Measurements from ENCODE around the gene RBCK1.
"Not testable (repeated sequence)": the region's sequence is repeated elsewhere in the genome, so short reads cannot be mapped to it uniquely, and the experiment has no call there.

Gene RBCK1

GRCh38 chr20:368915-369314 is 39.2 kb upstream of the RBCK1 start:
- no peaks in the 10 kb centered on the region for H3K9me3 ChIP-seq (replicated peaks; ENCODE audit: low read length)
- H3K4me2 ChIP-seq (ENCODE audit: low read length): no peak overlapping the region
- no peaks in the 10 kb centered on the region for H3K36me3 ChIP-seq (ENCODE audit: insufficient read depth, low read length)
- no peak overlapping the region for H3K9ac ChIP-seq (ENCODE audit: low read depth, low read length)
- H3K4me1 ChIP-seq (ENCODE audit: control insufficient read depth, insufficient read depth, low read length): peaks cover 20% of the 10 kb centered on the region
- H3K4me3 ChIP-seq (ENCODE audit: low read length): no peak overlapping the region
- H3K27me3 ChIP-seq (ENCODE audit: control insufficient read depth, insufficient read depth, low read length): no peaks in the 10 kb centered on the region

GRCh38 chr20:370151-370600 is 37.9 kb upstream of the RBCK1 start:
- peaks cover 20% of the 10 kb centered on the region for H3K4me1 ChIP-seq (ENCODE audit: control insufficient read depth, insufficient read depth, low read length)
- no peaks in the 10 kb centered on the region for H3K9me3 ChIP-seq (replicated peaks; ENCODE audit: low read length)
- H3K27me3 ChIP-seq (ENCODE audit: control insufficient read depth, insufficient read depth, low read length): no peaks in the 10 kb centered on the region
- no peak overlapping the region for H3K4me3 ChIP-seq (ENCODE audit: low read length)
- no peak overlapping the region for H3K4me2 ChIP-seq (ENCODE audit: low read length)
- no peak overlapping the region for H3K9ac ChIP-seq (ENCODE audit: low read depth, low read length)
- no peaks in the 10 kb centered on the region for H3K36me3 ChIP-seq (ENCODE audit: insufficient read depth, low read length)

GRCh38 chr20:370977-371754 is 36.9 kb upstream of the RBCK1 start:
- Histone ChIP-seq H3K27me3 (ENCODE audit: control insufficient read depth, insufficient read depth, low read length) (no peaks in the 10 kb centered on the region), H3K36me3 (ENCODE audit: insufficient read depth, low read length) (no peaks in the 10 kb centered on the region), H3K9ac (ENCODE audit: low read depth, low read length) (no peak overlapping the region), H3K4me2 (ENCODE audit: low read length) (peak overlapping the region; percentile 42), H3K4me3 (ENCODE audit: low read length) (no peak overlapping the region), H3K4me1 (ENCODE audit: control insufficient read depth, insufficient read depth, low read length) (peaks cover 20% of the 10 kb centered on the region), H3K9me3 (replicated peaks; ENCODE audit: low read length) (no peaks in the 10 kb centered on the region)

GRCh38 chr20:371755-372542 is 36.1 kb upstream of the RBCK1 start:
- peak overlapping the region; percentile 42 for H3K4me2 ChIP-seq (ENCODE audit: low read length)
- no peak overlapping the region for H3K9ac ChIP-seq (ENCODE audit: low read depth, low read length)
- no peaks in the 10 kb centered on the region for H3K36me3 ChIP-seq (ENCODE audit: insufficient read depth, low read length)
- no peak overlapping the region for H3K4me3 ChIP-seq (ENCODE audit: low read length)
- H3K9me3 ChIP-seq (replicated peaks; ENCODE audit: low read length): no peaks in the 10 kb centered on the region
- peaks cover 20% of the 10 kb centered on the region for H3K4me1 ChIP-seq (ENCODE audit: control insufficient read depth, insufficient read depth, low read length)
- H3K27me3 ChIP-seq (ENCODE audit: control insufficient read depth, insufficient read depth, low read length): no peaks in the 10 kb centered on the region

- not testable (repeated sequence) for H3K36me3 ChIP-seq (ENCODE audit: insufficient read depth, low read length); H3K9me3 ChIP-seq (replicated peaks; ENCODE audit: low read length); H3K9ac ChIP-seq (ENCODE audit: low read depth, low read length); H3K4me3 ChIP-seq (ENCODE audit: low read length); H3K27me3 ChIP-seq (ENCODE audit: control insufficient read depth, insufficient read depth, low read length); H3K4me2 ChIP-seq (ENCODE audit: low read length)
- peaks cover 20% of the 10 kb centered on the region for H3K4me1 ChIP-seq (ENCODE audit: control insufficient read depth, insufficient read depth, low read length)
Measured at GRCh38 chr20:372543-373082, 35.5 kb upstream of the RBCK1 start.

GRCh38 chr20:373171-373890 is 34.8 kb upstream of the RBCK1 start:
- H3K4me3 ChIP-seq (ENCODE audit: low read length): no peak overlapping the region
- H3K27me3 ChIP-seq (ENCODE audit: control insufficient read depth, insufficient read depth, low read length): no peaks in the 10 kb centered on the region
- no peak overlapping the region for H3K4me2 ChIP-seq (ENCODE audit: low read length)
- H3K4me1 ChIP-seq (ENCODE audit: control insufficient read depth, insufficient read depth, low read length): peaks cover 20% of the 10 kb centered on the region
- H3K9me3 ChIP-seq (replicated peaks; ENCODE audit: low read length): no peaks in the 10 kb centered on the region
- H3K36me3 ChIP-seq (ENCODE audit: insufficient read depth, low read length): no peaks in the 10 kb centered on the region
- no peak overlapping the region for H3K9ac ChIP-seq (ENCODE audit: low read depth, low read length)

GRCh38 chr20:375265-375889 is 32.7 kb upstream of the RBCK1 start:
- no peak overlapping the region for H3K4me2 ChIP-seq (ENCODE audit: low read length)
- H3K36me3 ChIP-seq (ENCODE audit: insufficient read depth, low read length): no peaks in the 10 kb centered on the region
- no peak overlapping the region for H3K4me3 ChIP-seq (ENCODE audit: low read length)
- peaks cover 20% of the 10 kb centered on the region for H3K4me1 ChIP-seq (ENCODE audit: control insufficient read depth, insufficient read depth, low read length)
- H3K9me3 ChIP-seq (replicated peaks; ENCODE audit: low read length): no peaks in the 10 kb centered on the region
- H3K27me3 ChIP-seq (ENCODE audit: control insufficient read depth, insufficient read depth, low read length): no peaks in the 10 kb centered on the region
- H3K9ac ChIP-seq (ENCODE audit: low read depth, low read length): no peak overlapping the region

GRCh38 chr20:376089-376488 is 32.0 kb upstream of the RBCK1 start:
- no peaks in the 10 kb centered on the region for H3K36me3 ChIP-seq (ENCODE audit: insufficient read depth, low read length)
- no peak overlapping the region for H3K4me2 ChIP-seq (ENCODE audit: low read length)
- no peak overlapping the region for H3K9ac ChIP-seq (ENCODE audit: low read depth, low read length)
- H3K9me3 ChIP-seq (replicated peaks; ENCODE audit: low read length): no peaks in the 10 kb centered on the region
- peaks cover 20% of the 10 kb centered on the region for H3K4me1 ChIP-seq (ENCODE audit: control insufficient read depth, insufficient read depth, low read length)
- H3K27me3 ChIP-seq (ENCODE audit: control insufficient read depth, insufficient read depth, low read length): no peaks in the 10 kb centered on the region
- no peak overlapping the region for H3K4me3 ChIP-seq (ENCODE audit: low read length)

GRCh38 chr20:376750-377149 is 31.3 kb upstream of the RBCK1 start:
- Histone ChIP-seq H3K27me3 (ENCODE audit: control insufficient read depth, insufficient read depth, low read length) (no peaks in the 10 kb centered on the region), H3K9me3 (replicated peaks; ENCODE audit: low read length) (no peaks in the 10 kb centered on the region), H3K4me3 (ENCODE audit: low read length) (no peak overlapping the region), H3K4me1 (ENCODE audit: control insufficient read depth, insufficient read depth, low read length) (peaks cover 16% of the 10 kb centered on the region), H3K4me2 (ENCODE audit: low read length) (no peak overlapping the region), H3K36me3 (ENCODE audit: insufficient read depth, low read length) (no peaks in the 10 kb centered on the region), H3K9ac (ENCODE audit: low read depth, low read length) (no peak overlapping the region)

- H3K4me3 ChIP-seq (ENCODE audit: low read length); H3K36me3 ChIP-seq (ENCODE audit: insufficient read depth, low read length); H3K9me3 ChIP-seq (replicated peaks; ENCODE audit: low read length); H3K4me2 ChIP-seq (ENCODE audit: low read length); H3K4me1 ChIP-seq (ENCODE audit: control insufficient read depth, insufficient read depth, low read length); H3K9ac ChIP-seq (ENCODE audit: low read depth, low read length); H3K27me3 ChIP-seq (ENCODE audit: control insufficient read depth, insufficient read depth, low read length): not testable (repeated sequence)
Measured at GRCh38 chr20:377578-377977, 30.5 kb upstream of the RBCK1 start.

GRCh38 chr20:378961-379336 is 29.1 kb upstream of the RBCK1 start:
- Histone ChIP-seq H3K4me2 (ENCODE audit: low read length) (no peak overlapping the region), H3K27me3 (ENCODE audit: control insufficient read depth, insufficient read depth, low read length) (no peaks in the 10 kb centered on the region), H3K36me3 (ENCODE audit: insufficient read depth, low read length) (no peaks in the 10 kb centered on the region), H3K4me1 (ENCODE audit: control insufficient read depth, insufficient read depth, low read length) (no peaks in the 10 kb centered on the region), H3K9ac (ENCODE audit: low read depth, low read length) (no peak overlapping the region), H3K9me3 (replicated peaks; ENCODE audit: low read length) (no peaks in the 10 kb centered on the region), H3K4me3 (ENCODE audit: low read length) (no peak overlapping the region)
